ENCODE measurements around the gene TULP3.
A peak's percentile ranks its signal among the peaks of the same experiment; 100 is the strongest.

TULP3 gene

DNA sequence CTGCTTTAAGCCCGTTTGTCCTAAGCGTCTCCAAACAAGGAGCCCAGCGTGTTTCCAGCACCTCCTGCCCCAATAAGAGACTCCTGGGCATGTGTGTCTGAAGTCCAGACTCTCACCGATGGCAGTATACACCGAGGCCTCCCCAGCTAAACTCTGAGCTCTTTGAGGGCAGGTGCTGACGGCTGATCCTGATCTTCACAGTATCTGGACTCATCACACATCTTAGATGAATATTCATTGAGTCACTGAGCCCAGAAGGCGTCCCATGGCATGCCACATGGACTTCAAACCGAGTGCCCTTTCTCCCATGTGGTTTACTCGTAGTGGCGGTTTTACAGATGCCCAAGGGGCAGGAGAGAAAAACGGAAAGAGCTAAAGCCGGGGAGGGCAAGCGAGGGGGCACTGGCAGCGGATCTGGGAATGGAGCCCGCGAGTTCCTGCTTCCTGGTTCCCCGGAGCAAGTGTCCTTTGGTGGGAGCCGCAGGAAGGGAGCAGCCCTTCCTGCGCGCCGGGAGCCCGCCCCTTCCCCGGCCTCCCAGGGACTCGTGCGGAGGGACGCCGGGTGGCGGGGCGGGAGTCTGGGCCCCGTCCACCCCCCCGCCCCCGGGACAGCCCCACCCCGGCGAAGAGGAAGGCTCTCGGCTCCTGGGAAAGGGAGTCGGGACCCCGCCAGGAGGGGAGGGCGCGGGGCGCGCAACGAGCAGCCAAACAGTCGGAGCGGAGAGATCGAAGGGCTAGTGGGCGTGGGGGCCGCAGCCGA, 67.9 kb downstream of the TULP3 start:
- H3K4me2 ChIP-seq = peak overlapping the region; percentile 96
- H3K27ac ChIP-seq = peak overlapping the region; percentile 42; the same call in 1 of the 2 replicates
- H3K27me3 ChIP-seq (ENCODE audit: insufficient read depth, low read depth) = no peaks in the 10 kb centered on the region

DNA sequence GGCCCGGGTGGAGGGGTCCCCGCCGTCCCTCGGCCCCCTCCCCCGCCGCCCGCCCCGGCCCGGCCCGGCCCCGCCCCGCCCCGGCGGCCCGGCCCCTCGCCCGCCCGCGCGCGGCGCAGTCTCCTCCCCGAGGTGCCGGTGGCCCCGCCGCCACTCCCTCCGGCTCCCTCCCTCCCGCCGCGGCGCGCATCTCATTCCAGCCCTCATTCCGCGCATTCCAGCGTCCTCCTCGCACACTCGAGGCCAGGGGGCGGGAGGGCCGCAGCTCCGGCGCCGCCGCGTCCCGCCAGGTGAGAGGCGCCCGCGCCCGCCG, 68.5 kb downstream of the TULP3 start, which contains the start of gene TEAD4:
Gene TEAD4, plus strand, starts transcription at position 206 of the 313 bp plus-strand sequence.
- Histone ChIP-seq H3K27me3 (ENCODE audit: insufficient read depth, low read depth) (no peaks in the 10 kb centered on the region), H3K36me3 (ENCODE audit: insufficient read depth) (no peaks in the 10 kb centered on the region), H3K9ac (peak within 1 kb of the TSS; percentile 78), H2AFZ (ENCODE audit: low read depth) (peak within 1 kb of the TSS; percentile 92), H3K79me2 (ENCODE audit: insufficient read depth, low read depth) (peaks cover 16% of the 10 kb centered on the region), H4K20me1 (ENCODE audit: insufficient read depth) (no peaks in the 10 kb centered on the region), H3K4me1 (ENCODE audit: low read depth, poor library complexity, severe bottlenecking) (peaks cover 17% of the 10 kb centered on the region), H3K4me2 (peak within 1 kb of the TSS; percentile 96), H3K4me3 (IDR thresholded peaks at IDR 0.05; ENCODE audit: insufficient read depth, low read depth, low read length) (no peak within 1 kb of the TSS), H3K27ac (peak within 1 kb of the TSS; percentile 42; the same call in 1 of the 2 replicates)
- TF ChIP-seq, protein P1, sequence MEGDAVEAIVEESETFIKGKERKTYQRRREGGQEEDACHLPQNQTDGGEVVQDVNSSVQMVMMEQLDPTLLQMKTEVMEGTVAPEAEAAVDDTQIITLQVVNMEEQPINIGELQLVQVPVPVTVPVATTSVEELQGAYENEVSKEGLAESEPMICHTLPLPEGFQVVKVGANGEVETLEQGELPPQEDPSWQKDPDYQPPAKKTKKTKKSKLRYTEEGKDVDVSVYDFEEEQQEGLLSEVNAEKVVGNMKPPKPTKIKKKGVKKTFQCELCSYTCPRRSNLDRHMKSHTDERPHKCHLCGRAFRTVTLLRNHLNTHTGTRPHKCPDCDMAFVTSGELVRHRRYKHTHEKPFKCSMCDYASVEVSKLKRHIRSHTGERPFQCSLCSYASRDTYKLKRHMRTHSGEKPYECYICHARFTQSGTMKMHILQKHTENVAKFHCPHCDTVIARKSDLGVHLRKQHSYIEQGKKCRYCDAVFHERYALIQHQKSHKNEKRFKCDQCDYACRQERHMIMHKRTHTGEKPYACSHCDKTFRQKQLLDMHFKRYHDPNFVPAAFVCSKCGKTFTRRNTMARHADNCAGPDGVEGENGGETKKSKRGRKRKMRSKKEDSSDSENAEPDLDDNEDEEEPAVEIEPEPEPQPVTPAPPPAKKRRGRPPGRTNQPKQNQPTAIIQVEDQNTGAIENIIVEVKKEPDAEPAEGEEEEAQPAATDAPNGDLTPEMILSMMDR (conservative IDR thresholded peaks at IDR 0.05; ENCODE audit: low read depth, low read length) = no peak

More for the DNA sequence above, 67.9 kb downstream of the TULP3 start:
- Histone ChIP-seq H3K9ac (peak overlapping the region; percentile 62), H3K4me3 (IDR thresholded peaks at IDR 0.05; ENCODE audit: insufficient read depth, low read depth, low read length) (no peak overlapping the region), H3K79me2 (ENCODE audit: insufficient read depth, low read depth) (peaks cover 16% of the 10 kb centered on the region), H3K4me1 (ENCODE audit: low read depth, poor library complexity, severe bottlenecking) (peaks cover 17% of the 10 kb centered on the region), H2AFZ (ENCODE audit: low read depth) (peak overlapping the region; percentile 92), H3K36me3 (ENCODE audit: insufficient read depth) (no peaks in the 10 kb centered on the region), H4K20me1 (ENCODE audit: insufficient read depth) (no peaks in the 10 kb centered on the region)
- TF ChIP-seq, protein P1 (conservative IDR thresholded peaks at IDR 0.05; ENCODE audit: low read depth, low read length) = no peak

DNA sequence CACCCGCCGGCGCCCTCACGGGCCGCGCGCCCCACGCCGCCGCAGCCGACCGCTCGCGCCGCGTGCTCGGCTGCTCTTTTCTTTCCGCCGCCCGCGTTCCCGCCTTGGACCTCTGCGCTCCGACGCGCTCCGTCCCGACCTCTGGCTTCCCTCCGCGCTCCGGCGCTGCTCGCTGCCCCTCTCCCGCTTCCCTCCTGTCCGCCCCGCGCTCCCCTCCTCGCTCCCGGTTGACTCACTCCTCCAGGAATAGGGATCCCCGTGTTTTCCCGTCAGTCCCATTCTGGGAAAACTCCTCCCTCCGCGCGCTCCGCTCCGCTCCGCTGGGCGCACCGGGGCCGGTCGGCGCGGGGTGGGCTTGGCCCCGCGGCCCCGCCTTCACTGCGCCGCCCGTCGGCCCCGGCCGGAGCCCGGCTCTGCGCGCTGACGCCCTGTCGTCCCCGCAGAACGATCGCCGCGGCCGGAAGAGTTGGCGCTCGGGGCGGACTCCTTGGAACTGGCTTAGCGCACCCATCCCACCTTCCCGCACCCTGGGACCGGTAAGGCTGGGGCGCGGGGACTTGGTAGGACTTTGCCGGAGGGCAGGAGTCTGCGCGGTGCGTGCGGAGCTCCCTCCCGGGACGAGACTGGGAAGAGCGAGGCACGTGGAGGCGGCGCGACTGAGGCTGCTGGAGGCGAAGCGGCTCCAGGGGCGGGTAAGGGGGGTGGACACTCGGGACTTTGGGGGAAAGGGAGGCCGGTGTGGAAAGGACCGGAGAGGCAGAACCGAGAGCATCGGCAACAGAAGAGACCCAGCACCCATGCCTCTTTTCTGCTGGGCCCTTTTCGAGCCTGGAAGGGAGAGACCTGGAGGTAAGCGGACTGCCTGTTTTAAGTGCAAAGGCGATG, 69.1 kb downstream of the TULP3 start:
- Histone ChIP-seq H3K27ac (peak overlapping the region; percentile 39; the same call in 1 of the 2 replicates), H3K27me3 (ENCODE audit: insufficient read depth, low read depth) (no peaks in the 10 kb centered on the region), H2AFZ (ENCODE audit: low read depth) (peak overlapping the region; percentile 71)

DNA sequence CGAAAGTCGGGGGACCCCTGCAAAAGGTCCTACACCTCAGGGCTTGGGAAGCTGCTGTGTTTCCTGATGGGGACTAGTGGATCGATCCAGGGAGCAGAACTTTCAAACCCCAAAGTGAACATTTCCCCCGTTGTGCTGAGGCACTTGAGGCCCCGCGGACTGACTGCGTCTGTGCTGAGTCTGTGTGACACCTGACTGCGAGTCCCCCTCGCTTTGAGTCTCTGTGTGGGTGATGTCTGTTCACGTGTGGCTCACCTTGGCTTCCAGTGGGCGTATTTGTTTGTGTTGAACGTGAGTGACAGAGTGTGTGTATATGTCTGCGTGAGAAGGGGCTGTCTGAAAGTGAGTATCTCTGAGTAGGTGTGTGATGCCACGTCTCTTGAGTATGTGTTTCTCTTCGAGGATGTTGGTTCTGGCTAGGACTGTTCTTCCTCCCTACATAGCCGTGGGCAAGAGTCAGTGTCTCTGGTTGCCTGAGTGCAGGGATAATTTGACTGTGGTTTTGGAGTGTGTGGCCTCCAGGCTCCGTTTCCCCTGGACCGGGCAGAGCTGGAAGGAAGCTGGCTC, 69.8 kb downstream of the TULP3 start:
- Histone ChIP-seq H3K4me3 (IDR thresholded peaks at IDR 0.05; ENCODE audit: insufficient read depth, low read depth, low read length) (no peak overlapping the region), H2AFZ (ENCODE audit: low read depth) (no peak overlapping the region), H3K79me2 (ENCODE audit: insufficient read depth, low read depth) (peaks cover 16% of the 10 kb centered on the region), H3K4me1 (ENCODE audit: low read depth, poor library complexity, severe bottlenecking) (peaks cover 17% of the 10 kb centered on the region), H3K9ac (peak overlapping the region; percentile 78; the same call in 1 of the 2 replicates), H3K27me3 (ENCODE audit: insufficient read depth, low read depth) (no peaks in the 10 kb centered on the region), H3K36me3 (ENCODE audit: insufficient read depth) (no peaks in the 10 kb centered on the region), H3K27ac (no peak overlapping the region), H4K20me1 (ENCODE audit: insufficient read depth) (no peaks in the 10 kb centered on the region), H3K4me2 (peak overlapping the region; percentile 66)
- TF ChIP-seq, protein P1 (conservative IDR thresholded peaks at IDR 0.05; ENCODE audit: low read depth, low read length) = no peak

More for the DNA sequence above, 69.1 kb downstream of the TULP3 start:
- Histone ChIP-seq H4K20me1 (ENCODE audit: insufficient read depth) (no peaks in the 10 kb centered on the region), H3K36me3 (ENCODE audit: insufficient read depth) (no peaks in the 10 kb centered on the region), H3K9ac (peak overlapping the region; percentile 78), H3K4me3 (IDR thresholded peaks at IDR 0.05; ENCODE audit: insufficient read depth, low read depth, low read length) (no peak overlapping the region), H3K4me1 (ENCODE audit: low read depth, poor library complexity, severe bottlenecking) (peaks cover 17% of the 10 kb centered on the region), H3K4me2 (peak overlapping the region; percentile 66), H3K79me2 (ENCODE audit: insufficient read depth, low read depth) (peaks cover 16% of the 10 kb centered on the region)
- TF ChIP-seq, protein P1 (conservative IDR thresholded peaks at IDR 0.05; ENCODE audit: low read depth, low read length) = no peak
